Measurements from ENCODE around the gene KANSL1. TPM values are rescaled to one million over a fixed set of nuclear protein-coding genes. Genes with fewer than 3 reads are reported as not detected.

Gene KANSL1
- total RNA-seq, 2 donors from 2014 or later: 86.5 to 102 TPM

DNA sequence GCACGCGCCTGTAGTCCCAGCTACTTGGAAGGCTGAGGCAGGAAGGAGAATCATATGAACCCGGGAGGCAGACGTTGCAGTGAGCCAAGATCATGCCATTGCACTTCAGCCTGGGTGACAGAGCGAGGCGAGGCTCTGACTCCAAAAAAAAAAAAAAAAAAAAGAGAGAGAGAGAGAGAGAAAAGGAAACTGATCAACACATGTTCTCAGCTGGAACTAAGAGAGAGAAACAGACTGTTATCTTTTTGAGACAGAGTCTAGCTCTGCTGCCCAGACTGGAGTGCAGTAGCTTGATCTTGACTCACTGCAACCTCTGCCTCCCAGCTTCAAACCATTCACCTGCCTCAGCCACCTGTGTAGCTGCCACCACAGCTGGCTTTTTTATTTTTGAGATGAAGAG is 133.7 kb downstream of the KANSL1 start:
- Histone ChIP-seq H3K9me3 (no peaks in the 10 kb centered on the region), H3K4me1 (ENCODE audit: control insufficient read depth in 1 of 2, low read depth in 2 of 2) (peaks cover 6 to 9% of the 10 kb centered on the region in 2 donors), H3K36me3 (peaks cover 6% of the 10 kb centered on the region), H3K27ac (no peak overlapping the region), H3K27me3 (replicated peaks; ENCODE audit: insufficient read depth) (no peaks in the 10 kb centered on the region), H3K4me3 (no peak overlapping the region)
- no peak for DNase-seq (ENCODE audit: low spot score)
- no peak for ATAC-seq (ENCODE audit: insufficient number of reproducible peaks, low FRiP score, low read depth)
- TF ChIP-seq, protein P1, sequence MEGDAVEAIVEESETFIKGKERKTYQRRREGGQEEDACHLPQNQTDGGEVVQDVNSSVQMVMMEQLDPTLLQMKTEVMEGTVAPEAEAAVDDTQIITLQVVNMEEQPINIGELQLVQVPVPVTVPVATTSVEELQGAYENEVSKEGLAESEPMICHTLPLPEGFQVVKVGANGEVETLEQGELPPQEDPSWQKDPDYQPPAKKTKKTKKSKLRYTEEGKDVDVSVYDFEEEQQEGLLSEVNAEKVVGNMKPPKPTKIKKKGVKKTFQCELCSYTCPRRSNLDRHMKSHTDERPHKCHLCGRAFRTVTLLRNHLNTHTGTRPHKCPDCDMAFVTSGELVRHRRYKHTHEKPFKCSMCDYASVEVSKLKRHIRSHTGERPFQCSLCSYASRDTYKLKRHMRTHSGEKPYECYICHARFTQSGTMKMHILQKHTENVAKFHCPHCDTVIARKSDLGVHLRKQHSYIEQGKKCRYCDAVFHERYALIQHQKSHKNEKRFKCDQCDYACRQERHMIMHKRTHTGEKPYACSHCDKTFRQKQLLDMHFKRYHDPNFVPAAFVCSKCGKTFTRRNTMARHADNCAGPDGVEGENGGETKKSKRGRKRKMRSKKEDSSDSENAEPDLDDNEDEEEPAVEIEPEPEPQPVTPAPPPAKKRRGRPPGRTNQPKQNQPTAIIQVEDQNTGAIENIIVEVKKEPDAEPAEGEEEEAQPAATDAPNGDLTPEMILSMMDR (IDR thresholded peaks at IDR 0.05): no peak

DNA sequence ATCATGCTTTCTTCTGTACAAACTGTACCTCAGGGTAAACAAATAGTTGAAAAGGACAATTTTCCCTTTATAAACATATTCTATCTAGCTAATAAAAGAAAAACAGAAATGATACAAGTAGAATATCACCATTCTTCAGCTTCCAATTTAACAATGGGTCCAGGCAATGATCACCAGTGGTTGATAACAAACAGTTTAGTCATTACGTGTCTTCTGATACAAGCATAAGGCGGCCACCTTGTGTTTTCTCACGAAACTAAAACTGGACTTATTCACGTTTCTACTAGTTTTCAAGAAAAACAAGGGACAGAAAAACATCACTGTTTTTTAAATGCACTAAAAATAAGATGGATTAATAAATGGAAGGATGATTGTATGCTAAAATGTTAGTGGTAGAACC is 135.9 kb downstream of the KANSL1 start:
- Histone ChIP-seq H3K36me3 (peaks cover under 1% of the 10 kb centered on the region), H3K4me3 (no peak overlapping the region), H3K27ac (no peak overlapping the region), H3K4me1 (ENCODE audit: control insufficient read depth in 1 of 2, low read depth in 2 of 2) (peaks cover 0 to 9% of the 10 kb centered on the region in 2 donors), H3K9me3 (no peaks in the 10 kb centered on the region), H3K27me3 (replicated peaks; ENCODE audit: insufficient read depth) (no peaks in the 10 kb centered on the region)
- ATAC-seq (ENCODE audit: insufficient number of reproducible peaks, low FRiP score, low read depth) (no peak), DNase-seq (ENCODE audit: low spot score) (no peak)
- TF ChIP-seq, protein P1 (IDR thresholded peaks at IDR 0.05): no peak

DNA sequence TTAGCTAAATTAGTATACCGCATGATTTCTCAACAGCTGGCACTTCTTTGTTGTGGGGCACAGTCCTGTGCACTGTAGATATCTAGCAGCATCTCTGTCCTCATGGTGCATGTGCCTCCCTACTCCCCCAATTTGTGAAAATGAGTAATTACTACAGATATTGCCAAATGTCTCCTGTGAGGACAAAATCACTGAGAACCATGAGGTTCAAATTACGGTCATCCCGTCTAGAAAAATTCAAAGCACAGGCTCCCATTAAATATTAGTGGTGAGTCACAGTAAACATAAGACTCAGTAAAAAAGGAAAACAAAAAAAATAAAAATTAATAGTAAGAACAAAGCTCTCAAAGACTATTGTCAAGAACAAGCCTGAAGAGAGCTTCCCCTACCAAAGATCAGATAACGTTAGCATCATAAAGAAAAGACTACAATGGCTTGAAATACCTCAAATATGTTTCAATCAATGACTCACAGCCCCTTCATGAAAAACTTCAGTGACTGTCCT is 136.4 kb downstream of the KANSL1 start:
- Histone ChIP-seq H3K4me1 (ENCODE audit: control insufficient read depth in 1 of 2, low read depth in 2 of 2) (peaks cover 0 to 9% of the 10 kb centered on the region in 2 donors), H3K9me3 (no peaks in the 10 kb centered on the region), H3K36me3 (no peaks in the 10 kb centered on the region), H3K27ac (no peak overlapping the region), H3K4me3 (no peak overlapping the region), H3K27me3 (replicated peaks; ENCODE audit: insufficient read depth) (no peaks in the 10 kb centered on the region)
- TF ChIP-seq, protein P1 (IDR thresholded peaks at IDR 0.05): no peak
- ATAC-seq (ENCODE audit: insufficient number of reproducible peaks, low FRiP score, low read depth) (no peak), DNase-seq (ENCODE audit: low spot score) (no peak)

DNA sequence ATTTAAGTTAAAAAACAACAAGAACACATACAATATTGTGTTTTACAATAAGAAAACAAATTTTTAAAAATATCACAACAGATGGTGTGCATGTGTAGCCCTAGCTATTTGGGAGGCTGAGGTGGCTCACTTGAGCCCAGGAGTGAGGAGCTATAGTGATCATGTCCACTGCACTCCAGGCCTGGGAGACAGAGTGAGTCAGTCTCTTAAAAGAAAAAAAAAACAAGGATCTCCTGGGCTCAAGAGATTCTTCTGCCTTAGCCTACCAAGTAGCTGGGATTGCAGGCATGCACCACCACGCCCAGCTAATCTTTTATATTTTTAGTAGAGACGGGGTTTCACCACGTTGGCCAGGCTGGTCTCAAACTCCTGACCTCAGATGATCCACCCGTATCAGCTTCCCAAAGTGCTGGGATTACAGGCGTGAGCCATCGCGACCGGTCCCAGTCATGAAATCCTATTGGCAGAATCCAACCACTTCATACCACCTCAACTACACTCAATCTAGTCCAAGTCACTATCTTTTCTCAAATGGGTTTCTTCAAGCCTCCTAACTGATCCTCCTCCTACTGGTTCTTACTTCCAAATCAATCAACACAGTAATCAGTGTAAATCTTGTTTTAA is 139.2 kb downstream of the KANSL1 start:
- TF ChIP-seq, protein P1 (IDR thresholded peaks at IDR 0.05): no peak
- H3K4me3 ChIP-seq: no peak overlapping the region
- H3K4me1 ChIP-seq (ENCODE audit: control insufficient read depth in 1 of 2, low read depth in 2 of 2): peaks cover 0 to 9% of the 10 kb centered on the region in 2 donors
- H3K27me3 ChIP-seq (replicated peaks; ENCODE audit: insufficient read depth): no peaks in the 10 kb centered on the region
- ATAC-seq (ENCODE audit: insufficient number of reproducible peaks, low FRiP score, low read depth): no peak
- H3K9me3 ChIP-seq: no peaks in the 10 kb centered on the region
- H3K27ac ChIP-seq: no peak overlapping the region
- DNase-seq (ENCODE audit: low spot score): no peak
- peaks cover 16% of the 10 kb centered on the region for H3K36me3 ChIP-seq

DNA sequence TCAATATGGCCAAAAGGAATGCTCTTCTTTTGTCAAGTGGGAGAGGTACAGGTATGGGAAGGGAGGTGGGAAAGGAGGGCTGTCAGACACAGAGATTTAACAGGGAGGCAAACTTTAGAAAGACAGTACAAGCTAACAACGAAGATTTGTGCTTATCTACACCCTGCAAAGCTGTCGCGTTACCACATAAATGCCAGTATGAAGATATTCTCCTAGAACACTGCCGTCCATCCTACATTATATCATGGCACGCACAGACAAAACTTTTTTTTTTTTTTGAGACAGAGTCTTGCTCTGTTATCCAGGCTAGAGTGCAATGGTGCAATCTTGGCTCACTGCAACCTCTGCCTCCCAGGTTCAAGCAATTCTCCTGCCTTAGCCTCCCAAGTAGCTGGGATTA is 143.6 kb downstream of the KANSL1 start:
- Histone ChIP-seq H3K9me3 (no peaks in the 10 kb centered on the region), H3K27ac (no peak overlapping the region), H3K36me3 (peaks cover 27% of the 10 kb centered on the region), H3K4me1 (ENCODE audit: control insufficient read depth in 1 of 2, low read depth in 2 of 2) (no peaks in the 10 kb centered on the region), H3K4me3 (no peak overlapping the region), H3K27me3 (replicated peaks; ENCODE audit: insufficient read depth) (no peaks in the 10 kb centered on the region)
- DNase-seq (ENCODE audit: low spot score) (no peak), ATAC-seq (ENCODE audit: insufficient number of reproducible peaks, low FRiP score, low read depth) (no peak)
- TF ChIP-seq, protein P1 (IDR thresholded peaks at IDR 0.05): no peak

Data from thoracic aorta (tissue), 2 donors.